Panc1 (cell line): Measurements from ENCODE around the gene MGAT4A.

Experiments used
- POLR2AphosphoS5 ChIP-seq: IDR thresholded peaks from 2 replicates; pipeline ENCODE4 v1.6.1; 2012; ENCODE audit warnings: mild to moderate bottlenecking, low read depth, low read length, moderate library complexity
- SIN3A ChIP-seq: IDR thresholded peaks from 2 replicates; pipeline ENCODE4 v1.6.1; 2012; ENCODE audit warnings: low read depth, mild to moderate bottlenecking, low read length, moderate library complexity, borderline replicate concordance; ENCODE audit not compliant: insufficient read depth
- TF ChIP-seq, protein P1 (sequence below): fragments of 450-650 bp; IDR thresholded peaks from 2 replicates; pipeline ENCODE4 v1.5.1; 2017; ENCODE audit warnings: mild to moderate bottlenecking
- TF ChIP-seq, protein P2 (sequence below), 2 experiments: IDR thresholded peaks; 2 replicates each; pipeline ENCODE4 v1.6.1; 2011 to 2012; ENCODE audit warnings: low read depth in 2 of 2, control low read depth in 1 of 2, low read length in 1 of 2, mild to moderate bottlenecking in 1 of 2, moderate library complexity in 1 of 2; ENCODE audit not compliant: insufficient read depth in 1 of 2

GRCh38 chr2:98588880-98589431 is 142.0 kb downstream of the MGAT4A start:
- TF ChIP-seq, protein P1, sequence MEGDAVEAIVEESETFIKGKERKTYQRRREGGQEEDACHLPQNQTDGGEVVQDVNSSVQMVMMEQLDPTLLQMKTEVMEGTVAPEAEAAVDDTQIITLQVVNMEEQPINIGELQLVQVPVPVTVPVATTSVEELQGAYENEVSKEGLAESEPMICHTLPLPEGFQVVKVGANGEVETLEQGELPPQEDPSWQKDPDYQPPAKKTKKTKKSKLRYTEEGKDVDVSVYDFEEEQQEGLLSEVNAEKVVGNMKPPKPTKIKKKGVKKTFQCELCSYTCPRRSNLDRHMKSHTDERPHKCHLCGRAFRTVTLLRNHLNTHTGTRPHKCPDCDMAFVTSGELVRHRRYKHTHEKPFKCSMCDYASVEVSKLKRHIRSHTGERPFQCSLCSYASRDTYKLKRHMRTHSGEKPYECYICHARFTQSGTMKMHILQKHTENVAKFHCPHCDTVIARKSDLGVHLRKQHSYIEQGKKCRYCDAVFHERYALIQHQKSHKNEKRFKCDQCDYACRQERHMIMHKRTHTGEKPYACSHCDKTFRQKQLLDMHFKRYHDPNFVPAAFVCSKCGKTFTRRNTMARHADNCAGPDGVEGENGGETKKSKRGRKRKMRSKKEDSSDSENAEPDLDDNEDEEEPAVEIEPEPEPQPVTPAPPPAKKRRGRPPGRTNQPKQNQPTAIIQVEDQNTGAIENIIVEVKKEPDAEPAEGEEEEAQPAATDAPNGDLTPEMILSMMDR = no peak
- TF ChIP-seq, protein P2, sequence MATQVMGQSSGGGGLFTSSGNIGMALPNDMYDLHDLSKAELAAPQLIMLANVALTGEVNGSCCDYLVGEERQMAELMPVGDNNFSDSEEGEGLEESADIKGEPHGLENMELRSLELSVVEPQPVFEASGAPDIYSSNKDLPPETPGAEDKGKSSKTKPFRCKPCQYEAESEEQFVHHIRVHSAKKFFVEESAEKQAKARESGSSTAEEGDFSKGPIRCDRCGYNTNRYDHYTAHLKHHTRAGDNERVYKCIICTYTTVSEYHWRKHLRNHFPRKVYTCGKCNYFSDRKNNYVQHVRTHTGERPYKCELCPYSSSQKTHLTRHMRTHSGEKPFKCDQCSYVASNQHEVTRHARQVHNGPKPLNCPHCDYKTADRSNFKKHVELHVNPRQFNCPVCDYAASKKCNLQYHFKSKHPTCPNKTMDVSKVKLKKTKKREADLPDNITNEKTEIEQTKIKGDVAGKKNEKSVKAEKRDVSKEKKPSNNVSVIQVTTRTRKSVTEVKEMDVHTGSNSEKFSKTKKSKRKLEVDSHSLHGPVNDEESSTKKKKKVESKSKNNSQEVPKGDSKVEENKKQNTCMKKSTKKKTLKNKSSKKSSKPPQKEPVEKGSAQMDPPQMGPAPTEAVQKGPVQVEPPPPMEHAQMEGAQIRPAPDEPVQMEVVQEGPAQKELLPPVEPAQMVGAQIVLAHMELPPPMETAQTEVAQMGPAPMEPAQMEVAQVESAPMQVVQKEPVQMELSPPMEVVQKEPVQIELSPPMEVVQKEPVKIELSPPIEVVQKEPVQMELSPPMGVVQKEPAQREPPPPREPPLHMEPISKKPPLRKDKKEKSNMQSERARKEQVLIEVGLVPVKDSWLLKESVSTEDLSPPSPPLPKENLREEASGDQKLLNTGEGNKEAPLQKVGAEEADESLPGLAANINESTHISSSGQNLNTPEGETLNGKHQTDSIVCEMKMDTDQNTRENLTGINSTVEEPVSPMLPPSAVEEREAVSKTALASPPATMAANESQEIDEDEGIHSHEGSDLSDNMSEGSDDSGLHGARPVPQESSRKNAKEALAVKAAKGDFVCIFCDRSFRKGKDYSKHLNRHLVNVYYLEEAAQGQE (IDR thresholded peaks at IDR 0.05; ENCODE audit: insufficient read depth in 1 of 2, low read depth in 2 of 2, low read length in 1 of 2) = no peak
- TF ChIP-seq POLR2AphosphoS5 = no peak
- no peak for TF ChIP-seq SIN3A
